Panc1 (cell line): ENCODE results near the gene SNX22. TPM values are rescaled to one million over a fixed set of nuclear protein-coding genes. Genes with fewer than 3 reads are reported as not detected.

Experiments
- ATAC-seq: fragments of 200-7000 bp; cut with Tn5 transposase; 2 replicates; pipeline ENCODE4 v1.9.1; 2020; ENCODE audit warnings: mild to moderate bottlenecking, moderate library complexity
- BruUV-seq: library from RNA; stranded (reverse); fragments of 400-500 nt; replicated peaks from 2 replicates; lab custom pipeline; 2021; lab: Mats Ljungman, UMichigan
- CTCF ChIA-PET: fragments of 300-600 bp; sonication (Branson Sonifier 250); formaldehyde crosslinking; loops from one replicate; lab custom pipeline; 2022; ENCODE audit warnings: antibody characterized with exemption; lab: Charles Lee
- POLR2A ChIA-PET: fragments of 300-600 bp; sonication (Branson Sonifier 250); formaldehyde crosslinking; loops from one replicate; lab custom pipeline; 2022; ENCODE audit warnings: antibody characterized with exemption; lab: Charles Lee
- DNase-seq: peaks from one replicate; pipeline ENCODE4 v3.0.0-alpha.2; 2010; ENCODE audit warnings: low read depth, low spot score
- H3K27ac ChIP-seq: 2 replicates; pipeline ENCODE4 v1.5.1; 2011; ENCODE audit warnings: mild to moderate bottlenecking, low read length, inconsistent platforms
- H3K27me3 ChIP-seq: fragments of 200-500 bp; sonication (Bioruptor generic); 2 replicates; pipeline ENCODE4 v1.6.0; 2014; ENCODE audit warnings: low read length, inconsistent platforms; ENCODE audit not compliant: control insufficient read depth, insufficient read depth
- H3K36me3 ChIP-seq: fragments of 200-500 bp; sonication (Bioruptor generic); 2 replicates; pipeline ENCODE4 v1.5.1; 2014; ENCODE audit warnings: inconsistent platforms, mild to moderate bottlenecking, low read length, moderate library complexity; ENCODE audit not compliant: control insufficient read depth, insufficient read depth
- H3K4me1 ChIP-seq: 2 replicates; pipeline ENCODE4 v1.5.1; 2011; ENCODE audit warnings: inconsistent platforms, mild to moderate bottlenecking, low read length, moderate library complexity; ENCODE audit not compliant: control insufficient read depth, insufficient read depth
- H3K4me3 ChIP-seq, 2 experiments: 2 replicates each; pipeline ENCODE4 v1.5.1; 2011 to 2012; ENCODE audit warnings: low read depth in 2 of 2, low read length in 2 of 2, mild to moderate bottlenecking in 2 of 2, inconsistent platforms in 1 of 2, moderate library complexity in 1 of 2
- H3K9me3 ChIP-seq: fragments of 200-500 bp; sonication (Bioruptor generic); 2 replicates; pipeline ENCODE4 v1.5.1; 2014; ENCODE audit warnings: low read depth, mild to moderate bottlenecking, inconsistent platforms, low read length, moderate library complexity; ENCODE audit not compliant: control insufficient read depth, insufficient read depth
- CTCF ChIP-seq: fragments of 450-650 bp; IDR thresholded peaks from 2 replicates; pipeline ENCODE4 v1.5.1; 2017; ENCODE audit warnings: mild to moderate bottlenecking
- POLR2AphosphoS5 ChIP-seq: IDR thresholded peaks from 2 replicates; pipeline ENCODE4 v1.6.1; 2012; ENCODE audit warnings: mild to moderate bottlenecking, low read depth, low read length, moderate library complexity
- SIN3A ChIP-seq: IDR thresholded peaks from 2 replicates; pipeline ENCODE4 v1.6.1; 2012; ENCODE audit warnings: low read depth, mild to moderate bottlenecking, low read length, moderate library complexity, borderline replicate concordance; ENCODE audit not compliant: insufficient read depth
- TCF7L2 ChIP-seq: IDR thresholded peaks from 2 replicates; pipeline ENCODE4 v1.6.1; 2011; ENCODE audit warnings: mild to moderate bottlenecking, low read depth, low read length, inconsistent platforms
- in situ Hi-C: cut with HindIII; loops from 2 replicates; pipeline ENCODE4 v1.10.0; 2016; ENCODE audit warnings: low sequenced_read_pairs, low pct_unique_long_range_greater_than_20kb
- intact Hi-C: fragments of 100-400 bp; cut with micrococcal nuclease; formaldehyde crosslinking; loops from one replicate; pipeline ENCODE4 v1.10.0; 2022; ENCODE audit not compliant: unreplicated experiment
- total RNA-seq: library from RNA; stranded (reverse); gene quantifications from one replicate; pipeline ENCODE4 v1.2.1, GENCODE V29; 2021; ENCODE audit not compliant: unreplicated experiment
- TF ChIP-seq, protein P1 (sequence below), 2 experiments: IDR thresholded peaks; 2 replicates each; pipeline ENCODE4 v1.6.1; 2011 to 2012; ENCODE audit warnings: low read depth in 2 of 2, control low read depth in 1 of 2, low read length in 1 of 2, mild to moderate bottlenecking in 1 of 2, moderate library complexity in 1 of 2; ENCODE audit not compliant: insufficient read depth in 1 of 2

SNX22 gene
- total RNA-seq, 1 experiment from 2014 or later: 2.3 TPM

GRCh38 chr15:64110950-64111678, 40.4 kb upstream of the SNX22 start:
- ChIA-PET CTCF (interaction anchor here (0.6 to 1.5 kb wide), 2 partner anchors 42 to 117 kb away, joined by 4 to 6 read pairs; no protein-coding TSS in a partner anchor), POLR2A (interaction anchor here (1.1 kb wide), 1 partner anchor 20 kb away, joined by 3 read pairs; no protein-coding TSS in a partner anchor)
- in situ Hi-C loops (no loop called here), intact Hi-C loops (no loop called here)
- no peaks in the 10 kb centered on the region for H3K27me3 ChIP-seq
- H3K4me3 ChIP-seq: no peak overlapping the region
- no peaks in the 10 kb centered on the region for H3K4me1 ChIP-seq
- 0 out of 2 replicates have a peak, but pooled peaks cover 7% of the 10 kb centered on the region for H3K36me3 ChIP-seq
- DNase-seq: no peak
- ATAC-seq: no peak
- H3K27ac ChIP-seq: no peak overlapping the region
- no peaks in the 10 kb centered on the region for H3K9me3 ChIP-seq
- TF ChIP-seq TCF7L2: no peak
- TF ChIP-seq, protein P1, sequence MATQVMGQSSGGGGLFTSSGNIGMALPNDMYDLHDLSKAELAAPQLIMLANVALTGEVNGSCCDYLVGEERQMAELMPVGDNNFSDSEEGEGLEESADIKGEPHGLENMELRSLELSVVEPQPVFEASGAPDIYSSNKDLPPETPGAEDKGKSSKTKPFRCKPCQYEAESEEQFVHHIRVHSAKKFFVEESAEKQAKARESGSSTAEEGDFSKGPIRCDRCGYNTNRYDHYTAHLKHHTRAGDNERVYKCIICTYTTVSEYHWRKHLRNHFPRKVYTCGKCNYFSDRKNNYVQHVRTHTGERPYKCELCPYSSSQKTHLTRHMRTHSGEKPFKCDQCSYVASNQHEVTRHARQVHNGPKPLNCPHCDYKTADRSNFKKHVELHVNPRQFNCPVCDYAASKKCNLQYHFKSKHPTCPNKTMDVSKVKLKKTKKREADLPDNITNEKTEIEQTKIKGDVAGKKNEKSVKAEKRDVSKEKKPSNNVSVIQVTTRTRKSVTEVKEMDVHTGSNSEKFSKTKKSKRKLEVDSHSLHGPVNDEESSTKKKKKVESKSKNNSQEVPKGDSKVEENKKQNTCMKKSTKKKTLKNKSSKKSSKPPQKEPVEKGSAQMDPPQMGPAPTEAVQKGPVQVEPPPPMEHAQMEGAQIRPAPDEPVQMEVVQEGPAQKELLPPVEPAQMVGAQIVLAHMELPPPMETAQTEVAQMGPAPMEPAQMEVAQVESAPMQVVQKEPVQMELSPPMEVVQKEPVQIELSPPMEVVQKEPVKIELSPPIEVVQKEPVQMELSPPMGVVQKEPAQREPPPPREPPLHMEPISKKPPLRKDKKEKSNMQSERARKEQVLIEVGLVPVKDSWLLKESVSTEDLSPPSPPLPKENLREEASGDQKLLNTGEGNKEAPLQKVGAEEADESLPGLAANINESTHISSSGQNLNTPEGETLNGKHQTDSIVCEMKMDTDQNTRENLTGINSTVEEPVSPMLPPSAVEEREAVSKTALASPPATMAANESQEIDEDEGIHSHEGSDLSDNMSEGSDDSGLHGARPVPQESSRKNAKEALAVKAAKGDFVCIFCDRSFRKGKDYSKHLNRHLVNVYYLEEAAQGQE (IDR thresholded peaks at IDR 0.05; ENCODE audit: insufficient read depth in 1 of 2, low read depth in 2 of 2, low read length in 1 of 2): no peak
- no peak for TF ChIP-seq POLR2AphosphoS5
- TF ChIP-seq CTCF: no peak
- TF ChIP-seq SIN3A: no peak
- BruUV-seq: no TSS peak

DNA sequence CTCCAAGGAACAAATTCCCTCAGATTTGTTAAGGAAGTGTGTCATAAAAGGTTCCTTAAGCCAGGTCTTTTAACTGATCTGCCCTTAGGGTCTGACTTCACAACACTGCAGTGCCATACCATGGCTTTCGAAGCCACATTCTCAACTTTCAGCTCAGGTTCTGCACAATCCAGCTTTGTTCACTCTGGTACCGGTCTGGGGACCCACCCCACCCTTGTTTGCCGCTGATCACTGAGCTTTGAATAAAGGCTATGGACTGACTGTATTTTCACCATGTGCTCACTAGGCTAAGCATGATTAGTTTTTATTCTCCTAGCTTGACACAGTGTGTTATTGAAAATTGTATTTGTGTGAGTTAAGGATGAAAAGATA, 39.9 kb upstream of the SNX22 start:
- POLR2A ChIA-PET: interaction anchor here (1.1 kb wide), 1 partner anchor 20 kb away, joined by 3 read pairs; no protein-coding TSS in a partner anchor
- in situ Hi-C loops (no loop called here), intact Hi-C loops (no loop called here)
- Histone ChIP-seq H3K4me1 (no peaks in the 10 kb centered on the region), H3K27ac (no peak overlapping the region), H3K27me3 (no peaks in the 10 kb centered on the region), H3K9me3 (no peaks in the 10 kb centered on the region), H3K36me3 (0 out of 2 replicates have a peak, but pooled peaks cover 7% of the 10 kb centered on the region), H3K4me3 (no peak overlapping the region)
- CTCF ChIA-PET: interaction anchor here (1.5 kb wide), 1 partner anchor 41 kb away, joined by 6 read pairs; no protein-coding TSS in a partner anchor
- BruUV-seq: no TSS peak
- TF ChIP-seq TCF7L2 (no peak), POLR2AphosphoS5 (no peak), CTCF (no peak), SIN3A (no peak)
- TF ChIP-seq, protein P1 (IDR thresholded peaks at IDR 0.05; ENCODE audit: insufficient read depth in 1 of 2, low read depth in 2 of 2, low read length in 1 of 2): no peak
- ATAC-seq: no peak
- no peak for DNase-seq
